GM21717 (cell line): Measurements from ENCODE around the gene ZNF337.
"Not testable (repeated sequence)": the region's sequence is repeated elsewhere in the genome, so short reads cannot be mapped to it uniquely, and the experiment has no call there.

Source experiments
- ATAC-seq: cut with Tn5 transposase; IDR thresholded peaks from one replicate; pipeline ENCODE4 v1.9.1; 2021; ENCODE audit warnings: mild to moderate bottlenecking, moderate library complexity; ENCODE audit not compliant: unreplicated experiment

ZNF337 gene

DNA sequence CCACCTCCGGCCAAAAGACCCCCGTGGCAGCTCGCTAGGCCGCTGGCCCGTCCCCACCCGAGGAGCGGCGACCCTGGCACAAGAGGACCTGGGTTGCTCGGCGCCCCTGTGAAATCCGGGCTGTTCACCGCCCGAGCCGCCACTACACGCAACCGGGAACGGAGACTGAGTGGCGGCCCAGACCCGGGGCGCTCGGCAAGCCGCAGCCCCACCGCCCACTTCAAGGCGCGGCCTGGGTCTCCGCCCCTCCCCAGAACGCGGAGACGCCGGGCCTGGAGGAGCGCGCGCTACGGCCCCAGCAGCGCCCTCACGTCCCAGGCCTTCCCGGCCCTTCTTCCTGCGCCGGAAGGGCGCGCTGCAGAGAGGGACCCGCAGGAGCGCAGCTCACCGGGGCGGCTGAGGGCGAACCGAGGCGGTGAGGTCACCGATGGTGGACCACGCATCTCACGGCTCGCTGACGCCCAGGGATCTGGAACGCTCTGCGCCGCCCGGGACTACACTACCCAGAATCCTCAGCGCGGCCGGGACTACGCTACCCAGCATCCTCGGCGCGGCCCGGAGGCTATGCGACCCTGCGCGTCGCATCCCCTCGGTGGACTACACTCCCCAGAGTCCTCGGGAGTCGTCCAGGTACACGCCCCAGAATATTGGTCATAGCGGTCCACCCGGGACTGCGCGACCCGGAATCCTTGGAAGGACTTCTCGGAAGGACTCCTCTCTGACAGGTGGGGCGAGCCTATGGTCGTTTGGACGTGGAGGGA, at the start of gene ZNF337:
ZNF337 (minus strand) TSS at position 483 of the 761 bp plus-strand sequence. CDS start 10,436 bp downstream, outside the sequence.
- ATAC-seq = peak; percentile 98

DNA sequence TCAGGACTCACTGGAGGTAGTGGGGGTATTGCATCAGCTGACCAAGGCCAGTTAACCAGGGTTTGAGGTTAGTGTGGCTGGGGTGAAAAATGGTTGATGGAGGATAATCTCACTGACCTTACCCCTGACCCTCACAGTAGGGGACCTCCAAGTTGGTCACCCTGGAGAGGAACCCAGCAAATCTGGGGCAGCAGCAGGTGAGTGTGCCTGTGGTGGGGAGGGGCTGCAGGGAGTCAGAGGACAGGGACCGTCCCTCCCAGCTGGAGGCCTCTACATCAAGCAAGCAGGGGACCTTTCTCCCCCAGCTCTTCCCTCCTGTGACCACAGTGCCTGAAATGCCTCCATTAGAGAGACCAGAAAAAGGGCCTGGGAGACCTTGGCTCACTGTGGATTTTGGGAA, 49.1 kb upstream of the ZNF337 start:
- ATAC-seq = no peak

DNA sequence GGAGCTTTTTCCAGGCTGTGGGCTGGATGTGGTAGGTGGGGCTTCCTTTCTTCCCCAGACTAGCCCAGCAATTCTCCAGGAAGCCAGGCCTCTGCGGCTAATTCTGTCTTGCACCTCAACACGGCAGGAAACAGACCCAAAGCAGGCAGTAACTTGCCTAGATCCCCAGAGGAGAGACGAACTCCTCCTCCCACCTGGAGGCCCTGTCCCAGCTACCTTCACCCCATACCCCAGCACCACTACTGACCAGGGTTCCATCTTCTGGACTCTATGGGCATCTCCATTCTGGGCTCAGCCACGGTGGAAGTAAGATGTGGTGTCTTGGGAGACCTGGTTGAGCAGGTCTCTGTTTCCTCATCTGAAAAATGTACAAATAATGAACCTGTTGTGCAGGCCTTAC, 48.4 kb upstream of the ZNF337 start:
- ATAC-seq = no peak

DNA sequence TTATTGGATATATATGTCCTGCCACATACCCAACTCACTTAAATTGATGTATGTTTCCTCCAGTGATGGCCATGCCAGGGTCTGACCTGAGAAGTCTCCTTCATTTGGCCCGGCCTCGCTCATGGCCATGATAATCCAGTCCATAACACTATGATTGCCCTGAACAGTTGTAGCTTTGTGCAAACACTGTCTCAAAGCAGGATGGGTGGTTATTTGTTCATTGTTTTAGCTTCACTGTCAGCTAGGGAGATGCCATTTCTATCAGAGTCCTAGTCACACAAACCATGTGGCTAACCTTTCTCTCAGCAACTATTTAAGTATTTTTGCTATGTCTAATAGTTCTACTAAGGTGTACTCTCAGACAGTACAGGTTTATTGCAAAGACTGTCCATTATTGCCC, 47.6 kb upstream of the ZNF337 start:
- no peak for ATAC-seq

DNA sequence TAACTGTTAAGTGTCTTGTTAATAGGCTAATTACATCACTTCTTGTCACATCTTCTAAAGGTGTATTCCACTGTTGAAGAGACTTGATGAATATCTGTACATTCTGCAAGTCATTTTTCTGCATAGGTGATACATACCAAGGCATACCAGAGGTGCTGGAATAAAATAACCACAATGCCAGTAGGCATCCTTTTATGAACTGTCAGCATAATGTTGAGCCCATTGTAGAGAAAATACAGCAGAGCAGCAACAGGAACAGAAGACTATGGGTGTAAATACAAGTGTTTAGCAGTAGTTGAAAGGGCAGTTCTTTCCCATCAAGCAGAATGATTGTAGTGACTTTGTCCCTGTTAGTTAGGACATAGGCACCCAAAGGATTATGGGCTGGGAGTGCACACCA, 44.4 kb upstream of the ZNF337 start:
- no peak for ATAC-seq

DNA sequence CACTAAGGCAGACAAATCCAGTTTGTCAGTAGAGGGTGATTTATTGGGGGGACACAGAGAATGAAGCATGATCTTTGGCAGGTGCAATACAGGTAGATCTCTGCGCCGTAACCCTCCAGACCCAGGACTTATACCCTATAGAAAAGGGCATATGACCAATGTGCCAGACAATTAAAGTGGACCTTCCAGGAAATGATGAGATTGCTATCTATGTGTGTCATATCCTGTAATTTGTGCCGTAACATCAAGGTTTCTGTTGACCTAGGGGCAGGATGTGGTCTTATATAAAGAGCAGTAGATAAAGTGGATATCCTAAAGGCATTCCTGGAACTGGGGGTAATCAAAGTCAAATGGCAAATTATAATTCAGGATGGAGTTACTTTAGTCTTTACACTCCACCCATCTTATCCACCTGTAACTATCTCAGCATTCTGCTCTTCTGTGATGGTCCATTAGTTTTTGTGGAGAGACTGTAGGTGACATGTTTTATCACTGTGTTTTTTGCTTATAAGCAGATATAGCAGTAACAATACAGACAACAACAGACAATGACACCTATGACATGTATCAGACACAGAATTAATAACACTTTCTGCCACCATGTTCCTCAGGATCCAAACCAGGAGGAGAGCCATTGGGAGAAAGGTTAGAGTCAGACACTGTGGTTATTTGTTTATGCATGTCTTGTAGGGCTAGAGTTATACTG, 43.1 kb upstream of the ZNF337 start:
- no peak for ATAC-seq

DNA sequence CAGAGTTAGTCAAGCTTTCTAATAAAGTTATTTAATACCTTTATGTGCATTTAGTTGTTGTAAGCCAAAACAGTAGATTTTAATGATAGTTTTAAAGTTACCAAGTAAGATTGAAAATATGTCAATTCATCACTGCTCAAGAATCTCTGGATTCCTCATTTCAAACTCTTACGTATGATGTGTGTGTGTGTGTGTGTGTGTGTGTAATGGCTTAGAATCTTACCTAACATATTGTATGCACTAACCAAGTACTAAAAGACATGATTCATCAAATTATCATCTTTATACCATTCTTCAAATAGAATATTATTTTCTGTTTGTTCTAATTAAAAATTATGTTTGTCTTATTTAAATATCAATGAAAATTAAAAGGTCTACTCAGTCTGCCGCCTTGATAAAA, 41.5 kb upstream of the ZNF337 start:
- ATAC-seq = no peak

DNA sequence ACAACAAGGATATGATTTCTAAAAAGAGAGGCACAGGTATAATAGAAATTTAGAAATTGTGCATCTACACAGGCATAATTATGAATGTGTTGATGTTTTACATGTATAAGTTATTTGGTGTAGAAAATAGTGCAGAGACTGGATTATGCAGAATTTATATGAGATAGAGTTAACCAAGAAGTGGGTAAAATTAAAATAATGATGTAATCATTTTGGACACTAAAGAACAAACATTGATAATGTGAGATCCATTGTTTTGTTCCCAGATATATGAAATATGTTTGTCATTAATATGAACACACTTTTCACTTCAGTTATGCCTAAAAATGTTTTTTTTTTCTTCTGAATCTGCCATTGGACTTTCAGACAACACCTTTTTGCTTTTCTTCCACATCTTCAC, 37.2 kb upstream of the ZNF337 start:
- no peak for ATAC-seq

DNA sequence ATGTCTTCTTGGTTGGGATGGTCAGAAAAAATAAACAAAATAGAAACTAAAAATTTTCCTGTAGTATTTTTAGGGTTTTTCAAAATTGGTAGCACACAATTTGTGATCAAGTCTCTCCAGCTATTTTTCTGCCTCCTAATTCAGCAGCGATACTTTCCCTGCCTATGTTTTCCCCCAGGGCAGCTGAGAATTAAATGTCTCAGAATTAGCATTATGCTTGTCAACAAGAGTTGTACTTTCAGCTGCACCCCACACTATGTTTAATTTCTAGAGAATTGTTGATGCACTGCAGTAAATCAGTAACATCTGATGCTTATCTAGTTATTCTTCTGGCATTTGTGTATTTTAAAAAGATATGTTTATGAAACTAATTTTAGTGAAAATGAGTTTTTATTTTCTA, 34.2 kb upstream of the ZNF337 start:
- no peak for ATAC-seq

DNA sequence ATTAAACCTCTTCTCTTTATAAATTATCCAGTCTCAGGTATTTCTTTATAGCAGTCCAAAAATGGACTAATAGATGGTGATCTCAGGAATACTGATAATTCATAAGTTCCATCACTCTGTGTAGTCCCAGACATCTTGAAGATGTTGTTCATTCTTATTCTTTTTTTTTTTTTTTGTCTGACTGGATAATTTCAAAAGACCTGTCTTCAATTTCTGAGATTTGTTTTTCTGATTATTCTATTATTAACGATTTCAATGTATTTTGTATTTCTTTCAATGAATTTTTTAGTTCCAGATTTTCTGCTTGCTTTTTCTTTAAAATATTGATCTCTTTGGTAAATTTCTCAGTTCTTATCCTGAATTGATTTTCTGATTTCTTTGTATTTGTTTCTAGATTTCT, 29.7 kb upstream of the ZNF337 start:
- ATAC-seq = no peak

DNA sequence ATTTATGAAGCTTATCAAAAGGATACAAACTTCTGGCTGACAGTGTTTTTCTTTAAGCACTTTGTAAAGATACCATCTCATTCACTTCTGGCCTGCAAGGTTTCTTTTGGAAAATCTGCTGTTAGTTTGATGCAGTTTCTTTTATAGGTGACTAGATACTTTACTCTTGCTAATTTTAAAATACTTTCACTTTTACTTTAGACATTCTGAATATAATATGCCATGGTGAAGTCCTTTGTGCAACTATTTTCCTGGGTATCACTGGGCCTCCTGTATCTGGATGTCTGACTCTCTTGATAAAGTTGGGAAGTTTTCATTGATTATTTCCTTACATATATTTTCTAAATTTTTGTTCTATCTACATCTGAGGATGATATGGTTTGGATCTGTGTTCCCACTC, 29.0 kb upstream of the ZNF337 start:
- no peak for ATAC-seq

DNA sequence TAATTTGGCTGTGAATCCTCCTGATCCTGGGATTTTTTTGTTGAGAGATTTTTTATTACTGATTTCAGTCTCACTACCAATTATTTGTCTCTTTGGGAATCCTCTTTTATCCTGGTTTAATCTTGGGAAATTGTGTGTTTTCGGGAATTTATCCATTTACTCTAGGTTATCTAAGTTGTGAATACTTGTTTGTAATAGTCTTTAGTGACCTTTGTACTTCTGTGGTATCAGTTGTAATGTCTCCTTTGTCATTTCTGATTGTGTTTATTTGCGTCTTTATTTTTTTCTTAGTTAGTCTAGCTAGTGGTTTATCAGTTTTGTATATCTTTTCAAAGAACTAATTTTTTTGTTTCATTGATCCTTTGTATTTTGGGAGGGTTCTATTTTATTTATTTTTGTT, 27.3 kb upstream of the ZNF337 start:
- no peak for ATAC-seq

DNA sequence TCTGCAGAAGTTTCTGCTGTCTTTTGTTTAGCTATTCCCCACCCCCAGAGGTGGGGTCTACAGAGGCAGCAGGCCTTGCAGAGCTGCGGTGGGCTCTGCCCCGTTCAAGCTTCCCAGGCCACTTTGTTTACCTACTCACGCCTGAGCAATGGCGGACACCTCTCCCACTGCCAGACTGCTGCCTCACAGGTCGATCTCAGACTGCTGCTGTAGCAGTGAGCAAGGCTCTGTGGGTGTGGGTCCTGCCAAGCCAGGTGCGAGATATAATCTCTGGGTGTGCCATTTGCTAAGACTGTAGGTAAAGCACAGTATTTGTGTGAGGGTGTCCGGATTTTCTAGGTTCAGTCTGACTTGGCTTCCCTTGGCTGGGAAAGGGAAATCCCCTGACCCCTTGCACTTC, 23.6 kb upstream of the ZNF337 start:
- no peak for ATAC-seq

DNA sequence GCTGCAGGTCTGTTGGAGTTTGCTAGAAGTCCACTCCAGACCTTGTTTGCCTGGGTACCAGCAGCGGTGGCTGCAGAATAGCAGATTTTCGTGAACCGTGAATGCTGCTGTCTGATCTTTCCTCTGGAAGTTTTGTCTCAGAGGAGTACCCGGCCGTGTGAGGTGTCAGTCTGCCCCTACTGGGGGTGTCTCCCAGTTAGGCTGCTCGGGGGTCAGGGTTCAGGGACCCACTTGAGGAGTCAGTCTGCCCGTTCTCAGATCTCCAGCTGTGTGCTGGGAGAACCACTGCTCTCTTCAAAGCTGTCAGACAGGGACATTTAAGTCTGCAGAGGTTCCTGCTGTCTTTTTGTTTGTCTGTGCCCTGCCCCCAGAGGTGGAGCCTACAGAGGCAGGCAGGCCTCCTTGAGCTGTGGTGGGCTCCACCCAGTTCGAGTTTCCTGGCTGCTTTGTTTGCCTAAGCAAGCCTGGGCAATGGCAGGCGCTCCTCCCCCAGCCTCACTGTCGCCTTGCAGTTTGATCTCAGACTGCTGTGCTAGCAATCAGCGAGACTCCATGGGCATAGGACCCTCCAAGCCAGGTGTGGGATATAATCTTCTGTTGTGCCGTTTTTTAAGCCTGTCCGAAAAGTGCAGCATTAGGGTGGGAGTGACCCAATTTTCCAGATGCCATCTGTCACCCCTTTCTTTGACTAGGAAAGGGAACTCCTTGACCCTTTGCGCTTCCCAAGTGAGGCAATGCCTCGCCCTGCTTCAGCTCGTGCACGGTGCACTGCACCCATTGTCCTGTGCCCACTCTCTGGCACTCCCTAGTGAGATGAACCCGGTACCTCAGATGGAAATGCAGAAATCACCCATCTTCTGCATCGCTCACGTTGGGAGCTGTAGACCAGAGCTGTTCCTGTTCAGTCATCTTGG, 22.5 kb upstream of the ZNF337 start:
- ATAC-seq = not testable (repeated sequence)

DNA sequence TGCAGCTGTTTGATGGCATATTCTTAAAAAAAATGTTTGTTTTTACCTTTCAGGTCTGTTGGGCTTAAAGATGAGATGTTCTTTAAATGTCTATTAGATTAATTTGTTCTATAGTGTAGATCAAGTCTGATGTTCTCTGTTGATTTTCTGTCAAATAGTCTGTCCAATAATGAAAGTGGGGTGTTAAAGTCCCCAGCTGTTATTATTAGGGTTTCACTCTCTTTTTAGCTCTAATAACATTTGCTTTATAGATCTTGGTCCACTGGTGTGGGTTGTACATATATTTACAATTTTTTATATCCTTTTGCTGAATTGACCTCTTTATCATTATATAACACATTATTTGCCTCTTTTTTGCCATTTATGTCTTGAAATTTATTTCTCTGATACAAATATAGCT, 11.0 kb upstream of the ZNF337 start:
- ATAC-seq = no peak

DNA sequence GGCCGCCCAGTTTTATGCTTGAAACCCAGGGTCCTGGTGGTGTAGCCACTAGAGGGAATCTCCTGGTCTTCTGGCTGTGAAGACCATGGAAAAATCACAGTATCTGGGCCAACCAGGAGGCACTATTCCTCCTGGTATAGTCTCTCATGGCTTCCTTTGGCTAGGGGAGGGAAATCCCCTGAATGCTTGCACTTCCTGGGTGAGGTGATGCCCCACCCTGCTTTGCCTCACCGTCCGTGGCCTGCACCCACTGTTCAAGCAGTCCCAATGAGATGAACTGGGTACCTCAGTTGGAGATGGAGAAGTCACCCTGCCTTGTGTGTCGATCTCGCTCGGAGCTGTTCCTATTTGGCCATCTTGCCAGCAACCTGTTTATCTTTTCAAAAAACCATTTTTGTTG, 10.1 kb upstream of the ZNF337 start:
- ATAC-seq = no peak

DNA sequence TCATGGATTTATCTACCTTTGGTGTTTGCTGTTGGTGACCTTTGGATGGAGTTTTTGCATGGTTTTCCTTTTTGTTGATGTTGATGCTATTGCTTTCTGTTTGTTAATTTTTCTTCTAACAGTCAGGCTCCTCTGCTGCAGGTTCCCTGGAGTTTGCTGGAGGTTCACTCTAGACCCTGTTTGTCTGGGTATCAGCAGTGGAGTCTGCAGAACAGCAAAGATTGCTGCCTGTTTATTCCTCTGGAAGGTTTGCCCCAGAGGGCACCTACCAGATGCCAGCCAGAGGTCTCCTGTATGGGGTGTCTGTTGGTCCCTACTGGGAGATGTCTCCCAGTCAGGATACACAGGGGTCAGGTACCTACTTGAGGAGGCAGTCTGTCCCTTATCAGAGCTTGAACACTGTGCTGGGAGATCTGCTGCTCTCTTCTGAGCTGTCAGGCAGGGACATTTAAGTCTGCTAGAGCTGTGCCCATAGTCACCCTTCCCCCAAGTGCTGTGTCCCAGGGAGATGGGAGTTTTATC, 9.2 kb upstream of the ZNF337 start:
- no peak for ATAC-seq

DNA sequence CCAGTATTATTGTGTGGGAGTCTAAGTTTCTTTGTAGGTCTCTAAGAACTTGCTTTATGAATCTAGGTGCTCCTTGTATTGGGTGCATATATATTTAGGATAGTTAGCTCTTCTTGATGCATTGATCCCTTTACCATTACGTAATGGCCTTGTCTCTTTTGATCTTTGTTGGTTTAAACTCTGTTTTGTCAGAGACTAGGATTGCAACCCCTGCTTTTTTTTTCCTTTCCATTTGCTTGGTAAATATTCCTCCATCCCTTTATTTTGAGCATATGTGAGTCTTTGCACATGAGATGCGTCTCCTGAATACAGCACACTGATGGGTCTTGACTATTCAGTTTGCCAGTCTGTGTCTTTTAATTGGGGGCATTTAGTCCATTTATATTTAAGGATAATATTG, 7.7 kb upstream of the ZNF337 start:
- not testable (repeated sequence) for ATAC-seq

DNA sequence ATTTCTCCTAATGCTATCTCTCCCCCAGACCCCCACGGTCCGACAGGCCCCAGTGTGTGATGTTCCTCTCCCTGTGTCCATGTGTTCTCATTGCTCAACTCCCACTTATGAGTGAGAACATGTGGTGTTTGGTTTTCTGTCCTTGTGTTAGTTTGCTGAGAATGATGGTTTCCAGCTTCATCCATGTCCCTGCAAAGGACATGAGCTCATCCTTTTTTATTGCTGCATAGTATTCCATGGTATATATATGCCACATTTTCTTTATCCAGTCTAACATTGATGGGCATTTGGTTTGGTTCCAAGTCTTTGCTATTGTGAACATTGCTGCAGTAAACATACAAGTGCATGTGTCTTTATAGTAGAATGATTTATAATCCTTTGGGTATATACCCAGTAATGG, 4.2 kb upstream of the ZNF337 start:
- not testable (repeated sequence) for ATAC-seq

DNA sequence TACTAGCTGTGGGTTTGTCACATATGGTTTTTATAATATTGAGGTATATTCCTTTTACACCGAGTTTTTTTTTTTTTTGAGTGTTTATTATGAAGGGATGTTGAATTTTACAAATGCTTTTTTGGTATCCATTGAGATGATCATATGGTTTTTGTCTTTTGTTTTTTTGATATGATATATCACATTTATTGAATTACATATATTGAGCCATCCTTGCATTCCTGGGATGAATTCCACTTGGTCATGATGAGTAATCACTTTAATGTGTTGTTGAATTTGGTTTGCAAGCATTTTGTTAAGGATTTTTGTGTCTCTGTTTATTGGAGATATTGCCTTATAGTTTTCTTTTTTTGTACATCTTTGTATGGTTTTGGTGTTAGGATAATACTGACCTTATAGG, 3.3 kb upstream of the ZNF337 start:
- ATAC-seq = no peak

DNA sequence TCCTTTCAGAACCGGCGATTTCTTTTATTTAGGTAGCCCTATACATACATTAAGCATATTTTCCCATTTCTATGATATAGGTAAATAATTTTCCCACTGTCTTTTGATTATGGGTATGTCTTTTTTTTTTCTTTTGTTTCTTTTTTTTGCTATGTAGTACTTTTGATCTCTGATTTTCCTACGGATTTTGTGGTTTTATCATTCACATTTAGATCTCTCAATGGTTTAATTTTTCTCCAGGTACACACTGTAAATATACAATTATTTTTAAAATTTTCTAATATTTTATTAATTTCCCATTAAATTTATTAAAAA, 436 bp upstream of the ZNF337 start:
- ATAC-seq = no peak
